HG03196 (cell line): ENCODE results near the gene TNS1.
"Not testable (repeated sequence)": the region's sequence is repeated elsewhere in the genome, so short reads cannot be mapped to it uniquely, and the experiment has no call there.

Experiments
- ATAC-seq: cut with Tn5 transposase; IDR thresholded peaks from one replicate; pipeline ENCODE4 v1.9.1; 2021; ENCODE audit not compliant: unreplicated experiment

The TNS1 gene

DNA sequence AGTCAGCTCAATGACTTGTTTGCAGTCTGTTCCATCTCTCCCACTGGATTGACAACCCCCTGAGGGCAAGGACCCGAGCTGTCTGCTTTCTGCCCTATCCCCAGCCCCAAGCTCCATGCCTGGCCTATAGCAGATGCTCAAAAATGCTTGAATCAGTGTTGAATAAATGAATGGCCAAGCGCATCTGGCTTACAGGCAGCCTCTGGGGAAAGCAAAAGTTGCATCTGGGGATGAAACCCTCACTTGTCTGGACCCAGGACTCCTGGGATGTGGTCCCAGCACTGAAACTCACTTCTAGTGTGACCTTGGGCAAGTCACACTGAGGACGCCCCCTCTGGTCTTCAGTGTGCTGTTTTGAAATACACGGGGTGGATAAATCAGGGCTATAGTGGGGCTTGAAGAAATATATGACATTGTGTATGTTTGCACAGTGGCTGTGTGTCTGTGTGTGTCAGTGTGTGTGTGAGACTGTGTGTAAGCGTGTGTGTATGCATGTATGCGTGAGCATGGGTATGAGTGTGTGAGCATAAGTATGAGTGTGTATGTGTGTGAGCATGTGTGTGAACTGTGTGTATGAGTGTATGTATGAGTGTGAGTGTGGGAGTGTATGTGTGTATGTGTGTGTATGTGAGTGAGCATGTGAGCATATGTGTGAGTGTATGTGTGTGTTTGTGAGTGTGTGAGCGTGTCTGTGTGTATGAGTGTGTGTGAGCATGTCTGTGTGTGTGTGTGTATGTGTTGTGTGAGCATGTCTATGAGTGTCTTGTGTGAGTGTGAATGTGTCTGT lies 27.8 kb upstream of the TNS1 start:
- no peak for ATAC-seq

DNA sequence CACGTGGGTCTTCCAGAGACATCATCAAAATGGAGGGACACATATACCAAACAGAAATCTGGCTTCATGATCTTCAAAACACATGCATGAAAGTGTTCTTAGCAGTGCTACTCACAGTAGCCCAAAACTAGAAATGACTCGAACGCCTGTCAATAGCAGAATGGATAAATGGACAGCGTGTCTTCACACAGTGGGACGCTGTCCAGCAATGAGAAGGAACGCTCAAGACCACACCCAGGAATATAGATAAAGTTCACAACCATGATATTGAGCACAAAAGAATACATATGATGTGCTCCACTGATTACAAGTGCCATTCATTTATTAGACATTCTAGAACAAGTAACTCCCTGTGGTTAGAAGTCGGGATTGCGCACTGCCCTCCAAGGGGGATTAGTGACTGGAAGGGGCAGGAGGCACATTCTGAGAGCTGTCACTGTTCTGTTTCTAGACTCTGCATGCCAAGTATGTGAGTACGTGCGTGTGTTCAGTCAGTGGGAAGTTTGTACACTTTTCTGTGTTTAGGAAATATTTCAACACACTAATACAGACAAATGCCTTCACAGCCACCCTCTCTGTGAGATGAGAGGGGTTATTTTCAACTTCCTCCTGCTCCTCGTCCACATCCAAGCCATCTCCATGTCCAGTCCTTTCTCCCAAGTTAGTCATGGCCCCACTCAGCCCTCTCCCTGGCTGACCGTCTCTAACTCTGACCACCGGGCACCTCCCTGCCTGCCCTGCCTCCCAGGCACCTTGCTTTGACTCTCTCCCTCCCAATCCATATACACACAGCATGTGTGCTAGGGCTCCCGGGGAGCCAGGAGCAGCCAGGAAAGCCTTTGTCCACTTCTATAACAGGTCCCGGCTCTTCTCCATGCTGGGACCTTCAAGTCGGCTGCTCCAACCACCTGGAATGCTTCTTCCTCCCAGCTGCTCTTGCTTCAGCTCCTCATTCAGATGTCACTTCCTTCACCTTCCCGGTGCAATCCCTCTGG lies 26.9 kb upstream of the TNS1 start:
- no peak for ATAC-seq

DNA sequence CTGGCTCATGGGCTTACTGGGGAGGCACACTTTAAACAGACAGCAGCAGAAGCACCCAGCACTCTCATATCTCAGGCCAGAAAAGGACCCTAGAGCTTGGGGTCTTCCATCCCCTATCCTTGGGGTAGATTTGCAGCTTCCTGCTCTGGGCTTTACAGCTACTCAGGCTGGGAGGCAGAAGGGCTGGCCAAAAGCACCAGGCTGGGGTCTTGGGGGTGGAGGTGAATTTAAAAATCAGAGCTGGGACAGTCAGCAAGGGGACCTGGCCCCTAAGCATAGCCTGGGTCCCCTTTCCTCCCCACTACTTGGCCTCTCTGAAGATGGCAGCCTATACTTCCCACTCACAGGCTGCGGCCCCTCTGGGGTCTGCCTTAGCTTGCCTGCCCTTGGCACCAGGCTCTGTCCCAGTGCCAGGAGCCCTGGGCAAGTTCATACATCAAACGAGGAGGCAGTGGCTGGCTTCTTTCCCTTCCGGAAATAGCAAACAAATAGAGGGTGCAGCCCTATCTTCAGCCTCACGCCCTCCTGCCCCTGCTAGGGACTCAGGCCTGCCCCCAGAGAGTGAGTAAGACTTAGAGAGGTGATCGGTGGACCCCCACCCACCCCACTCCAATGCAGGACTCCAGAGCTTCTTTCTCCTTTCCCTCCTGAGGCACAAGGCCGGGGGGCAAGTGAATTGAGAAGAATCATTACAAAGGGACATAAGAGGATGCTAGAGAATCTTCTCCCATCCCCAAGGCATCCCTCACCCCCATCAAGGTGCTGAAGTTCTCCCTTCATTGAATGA lies 26.0 kb upstream of the TNS1 start:
- ATAC-seq: no peak

DNA sequence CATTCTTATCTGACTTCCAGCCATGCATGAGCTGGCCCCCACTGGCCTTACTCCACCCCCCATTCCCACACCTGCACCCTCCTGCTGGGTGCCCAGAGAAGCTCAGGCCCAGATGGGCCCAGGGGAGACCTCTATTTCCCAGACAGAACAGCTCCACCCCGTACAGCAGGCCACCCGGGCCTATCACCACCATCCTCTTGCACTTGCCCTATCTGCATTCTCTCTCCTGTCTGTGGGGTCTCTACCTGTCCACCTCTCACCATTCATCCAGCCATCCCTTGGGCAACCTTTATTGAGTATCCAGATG lies 25.3 kb upstream of the TNS1 start:
- no peak for ATAC-seq

DNA sequence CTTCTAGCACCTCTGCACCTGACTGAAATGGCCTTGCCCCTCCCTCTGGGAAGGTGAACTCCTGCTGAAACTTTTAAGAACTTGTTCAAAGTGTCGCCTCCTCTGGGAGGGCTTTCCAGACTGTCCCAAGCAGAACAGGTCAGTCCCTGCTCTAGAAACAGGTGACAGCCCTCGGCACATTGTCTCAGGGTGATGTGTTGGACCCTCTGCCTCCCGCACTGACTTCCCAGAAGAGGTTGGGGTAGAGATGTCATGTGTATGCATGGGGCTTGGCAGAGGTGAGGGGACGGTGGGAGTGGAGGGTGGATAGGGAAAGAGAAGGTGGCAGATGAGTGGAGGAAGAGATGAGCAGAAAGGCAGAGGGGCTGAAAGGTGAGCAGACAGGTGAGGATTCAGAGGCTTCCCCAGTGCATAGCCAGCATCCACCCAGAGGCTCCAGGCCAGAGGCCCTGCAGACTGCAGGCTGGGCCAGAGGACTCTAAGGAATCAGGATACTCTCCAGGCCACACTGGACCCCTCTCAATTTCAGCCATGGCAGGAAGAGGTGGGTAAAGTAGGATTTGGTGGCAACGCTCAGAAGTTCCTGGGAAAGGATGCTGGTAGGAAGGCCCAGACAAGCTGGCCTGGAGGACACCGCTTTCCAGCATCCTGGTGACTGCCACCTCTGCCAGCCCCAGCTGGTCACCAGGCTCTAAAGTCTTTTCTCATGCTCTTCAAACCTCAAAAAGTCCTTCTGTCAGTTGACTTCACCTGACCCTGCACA lies 24.8 kb upstream of the TNS1 start:
- no peak for ATAC-seq

GRCh38 chr2:218026676-218027425 lies 24.1 kb upstream of the TNS1 start:
- no peak for ATAC-seq

GRCh38 chr2:218026244-218026643 lies 23.4 kb upstream of the TNS1 start:
- ATAC-seq: no peak

- ATAC-seq: no peak
Measured at GRCh38 chr2:218024871-218025270, 22.1 kb upstream of the TNS1 start.

GRCh38 chr2:218024336-218024735 lies 21.5 kb upstream of the TNS1 start:
- ATAC-seq: no peak

DNA sequence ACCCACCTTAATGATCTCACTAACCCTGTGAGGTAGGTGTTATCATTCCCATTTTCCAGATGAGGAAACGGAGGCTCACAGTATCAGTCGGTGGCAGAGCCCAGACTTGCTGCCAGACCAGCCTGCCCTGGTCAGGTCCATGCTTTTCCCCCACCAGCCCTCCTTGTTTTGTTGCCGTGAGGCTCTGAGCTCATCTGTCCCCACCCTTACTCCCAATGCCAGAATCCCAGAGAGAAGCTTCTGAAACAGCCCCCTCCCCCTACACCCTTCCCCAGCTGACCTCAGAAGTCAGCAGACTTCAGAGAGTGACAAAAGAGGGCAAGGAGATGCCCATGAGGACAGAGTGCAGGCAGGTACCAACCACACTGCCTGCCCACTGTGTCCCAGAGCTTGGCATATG lies 20.8 kb upstream of the TNS1 start:
- no peak for ATAC-seq

DNA sequence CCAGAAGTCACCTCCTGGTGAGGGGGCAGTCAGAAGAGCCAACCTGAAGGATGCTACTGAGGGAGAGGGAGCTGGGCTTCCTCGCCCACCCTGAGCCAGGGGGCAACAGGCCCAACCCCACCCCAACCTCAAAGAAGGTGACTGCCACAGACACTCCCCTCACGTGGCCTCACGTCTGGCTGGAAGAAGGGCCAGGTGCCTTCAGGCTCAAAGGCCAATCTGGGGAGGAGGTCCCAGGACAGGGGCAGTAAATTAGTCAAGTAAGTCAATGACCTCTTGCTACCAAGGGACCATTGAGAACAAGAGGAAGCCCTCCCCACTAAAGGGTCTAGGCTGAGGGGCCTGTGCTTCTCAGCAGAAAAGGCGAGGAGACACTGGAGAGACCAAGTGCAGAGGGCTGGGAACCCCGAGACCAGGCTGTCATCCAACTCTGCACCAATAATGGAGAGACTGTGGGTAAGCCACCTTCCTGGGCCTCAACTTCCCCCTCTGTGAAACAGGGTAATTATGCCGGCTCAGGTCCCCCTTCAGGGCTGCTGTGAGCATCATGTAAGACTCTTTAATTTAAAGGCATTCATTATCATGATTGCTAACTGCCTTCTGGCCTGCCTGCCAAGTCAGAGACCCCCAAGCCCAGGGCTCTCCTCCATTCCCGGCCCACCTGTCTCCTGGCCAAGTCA lies 20.2 kb upstream of the TNS1 start:
- no peak for ATAC-seq

DNA sequence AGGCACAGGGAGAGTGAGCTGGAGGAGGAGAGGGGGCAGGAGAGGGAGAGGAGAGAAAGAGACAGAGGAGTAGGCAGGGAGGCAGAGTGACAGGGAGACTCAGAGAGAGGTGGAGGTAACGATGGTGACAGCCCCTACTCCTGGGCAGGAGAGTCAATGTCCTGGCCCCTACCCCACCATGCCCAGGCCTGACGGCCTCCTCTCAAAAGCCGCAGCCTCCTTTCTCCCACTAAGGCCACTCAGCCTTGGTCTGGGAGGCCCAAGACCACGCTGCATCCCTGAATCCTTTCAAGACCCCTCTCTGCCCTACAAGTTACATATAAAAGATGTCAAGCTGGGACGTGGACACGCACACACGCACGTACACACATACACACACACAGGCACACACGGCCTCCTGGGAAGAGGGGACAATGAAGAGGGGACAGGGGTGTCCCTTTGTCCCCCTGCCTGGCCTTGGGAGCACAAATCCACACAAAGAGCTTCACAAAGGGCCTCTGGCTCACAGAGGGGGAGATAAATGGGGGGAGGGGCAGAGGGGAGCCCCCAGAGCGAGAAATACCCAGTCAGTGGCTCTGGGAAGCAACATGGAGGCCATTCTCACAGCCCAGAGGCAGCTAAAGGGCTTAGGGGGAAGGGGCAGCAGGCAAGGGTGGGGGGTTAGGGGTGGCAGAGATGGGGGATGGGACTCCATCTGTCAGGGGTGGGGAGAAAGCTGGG lies 19.5 kb upstream of the TNS1 start:
- no peak for ATAC-seq

- ATAC-seq: no peak
Measured at GRCh38 chr2:218021536-218022071, 18.8 kb upstream of the TNS1 start.

DNA sequence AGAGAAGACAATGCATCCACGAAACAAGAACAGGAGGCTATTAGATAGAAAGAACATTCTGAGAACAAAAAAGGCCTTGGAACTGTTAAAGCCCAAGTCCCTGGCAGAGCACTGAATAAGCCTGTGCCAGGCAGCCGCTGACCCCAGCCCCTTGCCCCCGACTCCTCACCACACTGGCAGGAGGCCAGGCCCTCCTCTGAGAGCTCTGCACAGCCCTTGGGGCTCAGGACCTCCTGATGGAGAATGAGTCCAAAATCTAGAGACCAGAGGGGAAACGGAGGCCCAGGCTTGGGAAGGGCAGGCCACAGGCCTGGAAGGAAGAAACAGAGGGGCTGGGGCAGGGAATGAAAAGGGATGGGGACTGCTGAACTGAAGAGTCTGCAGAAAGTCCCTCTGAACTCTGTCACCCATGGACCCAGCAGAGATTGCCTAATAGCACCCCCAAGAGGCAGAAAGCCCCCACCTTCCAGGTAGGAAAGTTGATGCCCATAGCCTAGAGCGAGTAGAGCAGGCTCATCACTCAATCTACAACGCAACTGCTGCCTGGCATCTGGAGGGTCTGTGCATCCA lies 18.3 kb upstream of the TNS1 start:
- ATAC-seq: no peak

GRCh38 chr2:218020281-218020680 lies 17.5 kb upstream of the TNS1 start:
- ATAC-seq: no peak

DNA sequence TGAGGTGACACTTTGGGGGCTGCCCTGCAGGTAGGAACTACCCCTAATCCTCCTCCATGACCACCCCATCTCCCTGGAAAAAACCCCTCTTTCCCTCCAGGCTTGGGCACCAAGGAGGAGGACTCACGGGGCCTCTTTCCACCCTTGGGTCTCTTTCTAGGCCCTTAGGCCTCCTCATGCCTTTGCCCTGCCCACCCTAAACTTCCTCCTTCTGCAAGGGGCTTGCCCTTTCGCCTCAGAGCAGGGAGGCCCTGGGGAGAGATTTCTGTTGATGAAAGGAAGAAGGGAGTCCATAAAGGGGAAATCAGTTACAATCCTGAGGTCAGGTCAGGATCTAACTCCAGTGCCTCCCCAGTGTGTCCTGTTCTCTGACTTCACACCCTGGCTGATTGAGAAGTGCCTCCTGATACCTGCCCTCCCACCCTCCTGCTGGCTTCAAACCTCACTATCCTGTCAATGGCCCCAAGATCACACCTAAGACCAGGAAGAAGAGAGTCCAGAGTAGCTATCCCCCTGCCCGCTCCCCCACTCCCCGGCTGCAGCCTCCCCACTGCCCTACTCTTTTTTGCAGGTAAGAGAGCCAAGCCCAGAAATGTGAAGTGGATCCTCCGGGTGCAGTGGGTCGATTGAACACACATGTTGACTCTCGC lies 16.7 kb upstream of the TNS1 start:
- no peak for ATAC-seq

- not testable (repeated sequence) for ATAC-seq
Measured at GRCh38 chr2:218018842-218019125, 16.0 kb upstream of the TNS1 start.
